ENCODE measurements around the gene MAP2K2. TPM values are rescaled to one million over a fixed set of nuclear protein-coding genes. Genes with fewer than 3 reads are reported as not detected.

The MAP2K2 gene
- total and polyA plus RNA-seq, 4 experiments from 2014 or later, result 44.0 to 126 (median 113) TPM

GRCh38 chr19:4051175-4052101 lies 72.5 kb downstream of the MAP2K2 start:
- Mint-ChIP-seq H3K4me1 (peaks cover 23 to 44% (median 26%) of the 10 kb centered on the region in 4 donors), H3K36me3 (peaks cover 31 to 48% of the 10 kb centered on the region in 2 donors), H3K27me3 (no peaks in the 10 kb centered on the region), H3K9me3 (peaks cover 0 to 3% (median 0%) of the 10 kb centered on the region in 8 donors), H3K27ac (peak overlapping the region in 6 of 7 donors; percentile 1 to 86 (median 70)), H3K4me3 (peak overlapping the region in 3 of 8 donors; percentile 4 to 41 (median 15))
- Histone ChIP-seq H3K9me3 (ENCODE audit: control insufficient read depth in 1 of 2, low read length in 2 of 2) (no peaks in the 10 kb centered on the region), H3K4me3 (ENCODE audit: low read length in 2 of 2) (no peak overlapping the region), H3K4me1 (ENCODE audit: insufficient read depth, low read length) (peaks cover 22% of the 10 kb centered on the region), H3K27me3 (ENCODE audit: insufficient read depth, low read length) (no peaks in the 10 kb centered on the region), H3K27ac (ENCODE audit: low read depth, low read length) (no peak overlapping the region), H3K36me3 (ENCODE audit: insufficient read depth, low read length) (peaks cover 41% of the 10 kb centered on the region)
- POLR2A ChIA-PET (ENCODE audit: partially characterized antibody), result interaction anchor here (1.5 kb wide), 1 partner anchor 12 kb away, joined by 6 read pairs; no protein-coding TSS in a partner anchor
- DNase-seq, result peak in 1 of 5 donors; percentile 9
- CTCF ChIA-PET (ENCODE audit: partially characterized antibody), result interaction anchor here (1.4 kb wide), 1 partner anchor 89 kb away, joined by 3 read pairs; no protein-coding TSS in a partner anchor
- intact Hi-C loops (cut with micrococcal nuclease), result no loop called here

GRCh38 chr19:4049432-4049831 lies 74.5 kb downstream of the MAP2K2 start:
- H3K4me1 Mint-ChIP-seq, result peaks cover 20 to 31% (median 26%) of the 10 kb centered on the region in 4 donors
- ChIA-PET CTCF (ENCODE audit: partially characterized antibody) (interaction anchor here (2.5 kb wide), 1 partner anchor 91 kb away, joined by 8 read pairs; no protein-coding TSS in a partner anchor), POLR2A (ENCODE audit: partially characterized antibody) (interaction anchor here (1.1 kb wide), 1 partner anchor 10 kb away, joined by 3 read pairs; no protein-coding TSS in a partner anchor)

GRCh38 chr19:4046946-4047683 lies 76.8 kb downstream of the MAP2K2 start:
- no peaks in the 10 kb centered on the region for H3K27me3 Mint-ChIP-seq
- H3K27ac Mint-ChIP-seq, result no peak overlapping the region
- DNase-seq, result peak in 1 of 5 donors; percentile 10
- Histone ChIP-seq H3K4me3 (ENCODE audit: low read length in 2 of 2) (no peak overlapping the region), H3K36me3 (ENCODE audit: insufficient read depth, low read length) (peaks cover 16% of the 10 kb centered on the region), H3K27me3 (ENCODE audit: insufficient read depth, low read length) (no peaks in the 10 kb centered on the region), H3K9me3 (ENCODE audit: control insufficient read depth in 1 of 2, low read length in 2 of 2) (no peaks in the 10 kb centered on the region), H3K27ac (ENCODE audit: low read depth, low read length) (no peak overlapping the region), H3K4me1 (ENCODE audit: insufficient read depth, low read length) (peaks cover 5% of the 10 kb centered on the region)
- no peaks in the 10 kb centered on the region for H3K9me3 Mint-ChIP-seq
- ChIA-PET POLR2A (ENCODE audit: partially characterized antibody) (no interaction called here), CTCF (ENCODE audit: partially characterized antibody) (no interaction called here)
- intact Hi-C loops (cut with micrococcal nuclease), result no loop called here
- peaks cover 11 to 18% (median 15%) of the 10 kb centered on the region in 4 donors for H3K4me1 Mint-ChIP-seq
- H3K36me3 Mint-ChIP-seq, result peaks cover 16 to 32% of the 10 kb centered on the region in 2 donors
- no peak overlapping the region for H3K4me3 Mint-ChIP-seq

More at GRCh38 chr19:4049432-4049831, 74.5 kb downstream of the MAP2K2 start:
- H3K27me3 ChIP-seq (ENCODE audit: insufficient read depth, low read length), result no peaks in the 10 kb centered on the region
- no peaks in the 10 kb centered on the region for H3K27me3 Mint-ChIP-seq
- peaks cover 32% of the 10 kb centered on the region for H3K36me3 ChIP-seq (ENCODE audit: insufficient read depth, low read length)
- H3K27ac Mint-ChIP-seq, result peak overlapping the region in 2 of 7 donors; percentile 1
- peaks cover 27 to 44% of the 10 kb centered on the region in 2 donors for H3K36me3 Mint-ChIP-seq
- H3K9me3 Mint-ChIP-seq, result peaks cover 0 to 3% (median 0%) of the 10 kb centered on the region in 8 donors
- no peak overlapping the region for H3K4me3 ChIP-seq (ENCODE audit: low read length in 2 of 2)
- no peak overlapping the region for H3K4me3 Mint-ChIP-seq
- intact Hi-C loops (cut with micrococcal nuclease), result no loop called here
- H3K4me1 ChIP-seq (ENCODE audit: insufficient read depth, low read length), result peaks cover 17% of the 10 kb centered on the region
- H3K27ac ChIP-seq (ENCODE audit: low read depth, low read length), result no peak overlapping the region
- H3K9me3 ChIP-seq (ENCODE audit: control insufficient read depth in 1 of 2, low read length in 2 of 2), result no peaks in the 10 kb centered on the region
- DNase-seq, result peak in 1 of 5 donors; percentile 25

- POLR2A ChIA-PET (ENCODE audit: partially characterized antibody), result interaction anchor here (1.1 kb wide), 1 partner anchor 359 kb away, joined by 3 read pairs; no protein-coding TSS in a partner anchor
- peaks cover 11 to 16% (median 12%) of the 10 kb centered on the region in 4 donors for H3K4me1 Mint-ChIP-seq
- intact Hi-C loops (cut with micrococcal nuclease), result no loop called here
- peaks cover 8% of the 10 kb centered on the region for H3K36me3 ChIP-seq (ENCODE audit: insufficient read depth, low read length)
- H3K27me3 Mint-ChIP-seq, result no peaks in the 10 kb centered on the region
- H3K27me3 ChIP-seq (ENCODE audit: insufficient read depth, low read length), result no peaks in the 10 kb centered on the region
- H3K4me1 ChIP-seq (ENCODE audit: insufficient read depth, low read length), result peaks cover 2% of the 10 kb centered on the region
- DNase-seq, result no peak
- H3K9me3 ChIP-seq (ENCODE audit: control insufficient read depth in 1 of 2, low read length in 2 of 2), result no peaks in the 10 kb centered on the region
- peaks cover 13 to 29% of the 10 kb centered on the region in 2 donors for H3K36me3 Mint-ChIP-seq
- H3K27ac ChIP-seq (ENCODE audit: low read depth, low read length), result no peak overlapping the region
- peak overlapping the region in 2 of 7 donors; percentile 87 to 90 for H3K27ac Mint-ChIP-seq
- CTCF ChIA-PET (ENCODE audit: partially characterized antibody), result no interaction called here
- no peak overlapping the region for H3K4me3 ChIP-seq (ENCODE audit: low read length in 2 of 2)
- peak overlapping the region in 1 of 8 donors; percentile 3 for H3K4me3 Mint-ChIP-seq
- no peaks in the 10 kb centered on the region for H3K9me3 Mint-ChIP-seq
Observed at GRCh38 chr19:4046362-4046691, 77.6 kb downstream of the MAP2K2 start.

GRCh38 chr19:4045597-4046361 lies 78.1 kb downstream of the MAP2K2 start:
- peak in 1 of 5 donors; percentile 31 for DNase-seq
- H3K4me1 Mint-ChIP-seq, result peaks cover 7 to 12% (median 8%) of the 10 kb centered on the region in 4 donors
- POLR2A ChIA-PET (ENCODE audit: partially characterized antibody), result interaction anchor here (1.1 kb wide), 1 partner anchor 358 kb away, joined by 3 read pairs; no protein-coding TSS in a partner anchor
- Histone ChIP-seq H3K36me3 (ENCODE audit: insufficient read depth, low read length) (peaks cover 6% of the 10 kb centered on the region), H3K27ac (ENCODE audit: low read depth, low read length) (no peak overlapping the region), H3K4me3 (ENCODE audit: low read length in 2 of 2) (no peak overlapping the region), H3K27me3 (ENCODE audit: insufficient read depth, low read length) (no peaks in the 10 kb centered on the region), H3K4me1 (ENCODE audit: insufficient read depth, low read length) (no peaks in the 10 kb centered on the region), H3K9me3 (ENCODE audit: control insufficient read depth in 1 of 2, low read length in 2 of 2) (no peaks in the 10 kb centered on the region)
- peaks cover 9 to 25% of the 10 kb centered on the region in 2 donors for H3K36me3 Mint-ChIP-seq
- H3K9me3 Mint-ChIP-seq, result no peaks in the 10 kb centered on the region
- intact Hi-C loops (cut with micrococcal nuclease), result no loop called here
- H3K4me3 Mint-ChIP-seq, result no peak overlapping the region
- CTCF ChIA-PET (ENCODE audit: partially characterized antibody), result no interaction called here
- peak overlapping the region in 1 of 7 donors; percentile 41 for H3K27ac Mint-ChIP-seq
- no peaks in the 10 kb centered on the region for H3K27me3 Mint-ChIP-seq

- Mint-ChIP-seq H3K36me3 (peaks cover 8 to 23% of the 10 kb centered on the region in 2 donors), H3K9me3 (no peaks in the 10 kb centered on the region), H3K4me1 (peaks cover 0 to 11% (median 5%) of the 10 kb centered on the region in 4 donors), H3K27me3 (no peaks in the 10 kb centered on the region), H3K4me3 (no peak overlapping the region), H3K27ac (no peak overlapping the region)
- Histone ChIP-seq H3K27me3 (ENCODE audit: insufficient read depth, low read length) (no peaks in the 10 kb centered on the region), H3K4me1 (ENCODE audit: insufficient read depth, low read length) (no peaks in the 10 kb centered on the region), H3K36me3 (ENCODE audit: insufficient read depth, low read length) (peaks cover 6% of the 10 kb centered on the region), H3K4me3 (ENCODE audit: low read length in 2 of 2) (no peak overlapping the region), H3K9me3 (ENCODE audit: control insufficient read depth in 1 of 2, low read length in 2 of 2) (no peaks in the 10 kb centered on the region), H3K27ac (ENCODE audit: low read depth, low read length) (no peak overlapping the region)
- ChIA-PET POLR2A (ENCODE audit: partially characterized antibody) (no interaction called here), CTCF (ENCODE audit: partially characterized antibody) (interaction anchor here (0.7 kb wide), 1 partner anchor 58 kb away, joined by 3 read pairs; no protein-coding TSS in a partner anchor)
- intact Hi-C loops (cut with micrococcal nuclease), result no loop called here
- DNase-seq, result peak in 1 of 5 donors; percentile 33
Observed at GRCh38 chr19:4044990-4045465, 78.9 kb downstream of the MAP2K2 start.

Measured in CD4-positive, alpha-beta memory T cell (primary cell).